Epithelial cell of proximal tubule (primary cell): ENCODE data around the gene GZF1. TPM values are rescaled to one million over a fixed set of nuclear protein-coding genes. Genes with fewer than 3 reads are reported as not detected.

Experiments
- DNase-seq: peaks from one replicate; pipeline ENCODE4 v3.0.0-alpha.2; 2011; ENCODE audit warnings: low read depth
- H3K4me3 ChIP-seq: 2 replicates; pipeline ENCODE4 v1.5.1; 2011; ENCODE audit warnings: low read depth, mild to moderate bottlenecking, low read length
- CTCF ChIP-seq: conservative IDR thresholded peaks from 2 replicates; pipeline ENCODE4 v1.5.1; 2012; ENCODE audit warnings: low read depth, mild to moderate bottlenecking, low read length
- total RNA-seq: library from RNA; depleted of rRNA; stranded (reverse); fragments of >200 nt; gene quantifications from 2 replicates; pipeline ENCODE4 v1.2.3, GENCODE V29; 2015

The GZF1 gene
- total RNA-seq, 1 donor from 2014 or later: 9.5 TPM

GRCh38 chr20:23368316-23369071 is 6.5 kb downstream of the GZF1 start:
- DNase-seq: no peak
- H3K4me3 ChIP-seq: no peak overlapping the region
- no peak for TF ChIP-seq CTCF

- TF ChIP-seq CTCF: no peak
- DNase-seq: no peak
These were observed 7.3 kb downstream of the GZF1 start for GRCh38 chr20:23369072-23369823.

GRCh38 chr20:23370274-23370673 is 8.3 kb downstream of the GZF1 start:
- TF ChIP-seq CTCF: no peak
- H3K4me3 ChIP-seq: no peak overlapping the region
- no peak for DNase-seq

More at GRCh38 chr20:23369072-23369823, 7.3 kb downstream of the GZF1 start:
- no peak overlapping the region for H3K4me3 ChIP-seq

- no peak overlapping the region for H3K4me3 ChIP-seq
- no peak for DNase-seq
- no peak for TF ChIP-seq CTCF
These were observed 8.9 kb downstream of the GZF1 start for GRCh38 chr20:23370873-23371272.

GRCh38 chr20:23371496-23371895 is 9.5 kb downstream of the GZF1 start:
- no peak for DNase-seq
- H3K4me3 ChIP-seq: no peak overlapping the region
- TF ChIP-seq CTCF: no peak

GRCh38 chr20:23374441-23374840 is 12.5 kb downstream of the GZF1 start:
- TF ChIP-seq CTCF: no peak
- H3K4me3 ChIP-seq: no peak overlapping the region
- DNase-seq: no peak

GRCh38 chr20:23375827-23376226 is 13.8 kb downstream of the GZF1 start:
- TF ChIP-seq CTCF: no peak
- H3K4me3 ChIP-seq: no peak overlapping the region
- DNase-seq: no peak
